CD4-positive, alpha-beta T cell treated with Interleukin-15 for 1 hour (primary cell): Measurements from ENCODE around the gene MLLT6.

Experiments
- DNase-seq: peaks from one replicate; pipeline ENCODE4 v3.0.0-alpha.2; 2020

MLLT6 gene

DNA sequence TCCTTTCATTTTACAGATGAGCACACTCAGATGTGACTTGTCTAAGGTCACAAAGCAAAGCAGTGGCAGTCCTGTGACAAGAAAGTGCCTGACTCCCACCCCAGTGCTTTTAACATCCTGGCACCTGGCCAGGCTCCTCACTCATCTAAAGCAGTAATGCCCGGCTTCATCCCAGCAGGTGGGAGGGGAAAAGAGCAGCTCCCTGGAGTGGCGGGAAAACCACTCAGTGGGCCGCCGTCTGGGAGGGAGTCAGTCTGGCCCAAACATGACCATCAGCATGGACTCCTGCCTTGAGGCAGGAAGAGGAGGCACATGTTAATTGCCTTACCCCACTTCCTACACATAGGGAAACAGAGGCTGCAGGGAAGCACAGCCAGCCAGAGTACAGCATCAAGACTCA is 40.5 kb downstream of the MLLT6 start:
- no peak for DNase-seq

DNA sequence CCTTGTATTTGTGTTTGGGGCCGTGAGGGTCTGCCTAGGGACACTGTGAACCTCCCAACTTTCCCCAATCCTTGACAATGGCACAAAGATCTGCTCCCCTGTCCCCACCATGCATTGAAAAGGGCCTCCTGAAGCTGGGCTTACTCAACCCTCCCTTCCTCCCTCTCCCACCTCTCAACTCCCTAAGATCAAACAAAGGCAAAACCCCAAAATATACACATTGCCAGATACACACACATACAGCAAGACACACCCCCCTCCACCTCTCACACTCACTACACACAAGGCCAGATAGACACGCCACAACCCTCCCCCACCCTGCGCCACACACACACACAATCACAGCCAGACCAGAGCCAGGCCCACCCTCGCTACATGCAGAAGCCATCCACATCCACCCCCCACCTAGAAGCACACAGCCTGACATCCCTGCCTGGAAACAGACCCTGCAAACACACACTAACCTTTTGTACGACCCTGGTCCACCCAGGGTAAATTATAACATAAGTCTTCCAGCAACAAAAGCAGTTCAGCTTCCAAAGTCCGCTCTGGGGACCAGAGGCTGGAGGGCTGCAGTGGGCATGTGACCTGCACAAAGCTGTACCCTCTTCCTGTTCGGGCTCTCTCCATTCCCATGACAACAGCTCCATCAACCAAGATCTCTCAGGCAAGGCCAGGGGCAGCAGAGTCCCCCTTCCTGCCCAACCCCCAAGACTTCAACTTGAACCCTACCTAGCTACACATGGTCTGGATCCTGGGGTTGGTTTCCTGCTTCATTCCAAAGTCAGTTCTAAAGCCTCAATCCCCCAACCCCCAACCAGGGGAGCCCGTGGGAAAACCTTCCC is 41.2 kb downstream of the MLLT6 start:
- DNase-seq: no peak

DNA sequence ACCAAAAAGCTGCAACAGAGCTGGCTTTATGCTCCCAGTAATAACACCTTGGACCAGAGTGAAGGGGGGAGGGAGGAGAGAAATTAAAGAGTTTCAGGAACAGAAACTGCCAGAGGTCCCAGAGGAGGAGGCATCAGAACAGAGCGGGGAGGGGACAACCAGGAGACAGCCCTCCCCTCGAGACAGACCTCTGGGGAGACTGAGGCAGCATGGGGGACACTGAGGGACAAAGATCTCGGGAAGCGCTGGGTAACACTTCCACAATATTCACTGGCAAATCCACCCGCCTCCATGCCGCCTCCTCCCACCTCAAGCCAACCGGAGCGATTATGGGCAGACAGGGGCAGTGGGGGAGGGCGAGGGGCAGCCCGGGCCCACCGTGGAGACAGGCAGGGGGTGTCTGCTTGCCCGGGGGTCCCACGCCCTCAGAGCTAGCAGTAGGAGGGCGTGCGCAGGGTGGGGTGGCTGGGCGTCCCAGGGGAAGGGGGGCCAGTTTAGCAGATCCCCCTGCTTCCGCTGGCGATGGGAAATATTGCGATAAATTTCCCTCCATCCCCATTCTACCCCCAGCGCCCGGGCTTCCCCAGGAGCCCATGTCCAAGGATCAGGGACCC is 41.9 kb downstream of the MLLT6 start:
- no peak for DNase-seq

DNA sequence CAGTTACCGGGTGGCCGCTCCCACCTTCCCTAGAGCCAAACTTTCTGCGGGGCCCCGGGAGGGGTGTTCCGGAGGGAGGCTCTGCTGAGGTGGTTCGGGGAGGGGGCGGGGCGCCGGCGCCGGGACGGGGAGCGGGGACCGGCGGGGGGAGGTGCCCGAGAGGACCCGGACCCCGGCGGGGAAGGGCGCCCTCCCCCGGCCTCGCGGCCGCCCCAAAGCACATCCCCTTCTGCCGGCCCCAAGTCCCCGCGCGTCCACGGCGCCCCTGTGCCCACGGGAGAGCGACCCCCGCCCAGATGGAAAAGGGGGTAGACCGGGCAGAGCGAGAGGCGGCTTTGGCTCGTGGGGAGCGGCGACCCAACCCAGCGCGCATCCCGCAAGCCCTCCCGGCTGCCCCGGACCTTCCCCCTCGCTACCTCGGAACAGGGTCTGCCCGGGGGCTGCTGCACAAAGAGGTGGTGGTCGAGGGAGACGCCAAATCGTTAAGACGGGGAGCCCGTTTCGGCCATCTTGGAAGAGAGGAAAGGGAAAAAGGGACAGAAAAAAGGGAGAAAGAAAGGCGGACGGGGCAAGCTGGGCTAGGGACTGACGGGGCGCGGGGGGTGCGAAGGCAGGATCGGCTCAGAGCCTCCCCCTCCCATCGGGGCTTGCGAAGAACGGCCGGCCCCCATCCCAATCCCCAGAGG is 42.5 kb downstream of the MLLT6 start:
- DNase-seq: no peak

DNA sequence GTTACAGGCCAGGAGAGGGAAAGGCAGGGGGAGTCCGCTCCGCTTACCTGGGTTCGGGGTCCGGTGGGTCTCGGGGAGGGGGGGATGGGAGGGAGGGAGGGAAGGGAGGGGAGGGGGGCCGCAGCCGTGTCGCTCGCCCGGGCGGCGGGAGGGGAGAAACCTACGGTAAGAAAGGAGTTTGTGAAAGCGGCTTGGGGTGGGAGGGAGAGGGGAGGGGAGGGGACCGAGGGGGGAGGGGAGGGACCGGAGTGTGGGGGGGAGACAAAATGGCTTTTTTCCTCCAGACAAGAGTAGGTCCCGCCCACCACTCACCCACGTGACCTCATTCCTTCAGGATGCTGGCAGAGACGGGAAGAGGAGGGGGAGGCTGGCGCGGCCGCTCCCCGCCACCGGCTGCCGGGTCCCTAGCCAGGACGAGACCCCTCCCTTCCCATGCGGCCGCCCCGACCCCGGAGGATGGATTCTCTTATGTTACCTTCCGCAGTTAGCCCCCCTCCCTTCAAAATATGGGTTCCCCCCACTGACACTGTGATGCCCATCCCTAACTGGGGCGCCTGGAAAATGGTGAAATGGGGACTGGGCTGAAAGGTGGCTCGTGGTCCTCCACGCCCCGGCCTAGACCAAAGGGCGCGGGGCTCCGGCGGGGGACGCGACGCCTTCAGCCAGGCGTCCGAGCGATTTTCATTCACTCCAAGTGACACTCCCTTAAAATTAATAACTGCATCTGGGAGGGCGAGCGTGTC is 43.2 kb downstream of the MLLT6 start, which contains the start of gene PCGF2:
TSS of gene PCGF2 (minus strand) at position 188 of the 743 bp plus-strand sequence. CDS start 7,934 bp downstream, outside the sequence.
- no peak for DNase-seq

DNA sequence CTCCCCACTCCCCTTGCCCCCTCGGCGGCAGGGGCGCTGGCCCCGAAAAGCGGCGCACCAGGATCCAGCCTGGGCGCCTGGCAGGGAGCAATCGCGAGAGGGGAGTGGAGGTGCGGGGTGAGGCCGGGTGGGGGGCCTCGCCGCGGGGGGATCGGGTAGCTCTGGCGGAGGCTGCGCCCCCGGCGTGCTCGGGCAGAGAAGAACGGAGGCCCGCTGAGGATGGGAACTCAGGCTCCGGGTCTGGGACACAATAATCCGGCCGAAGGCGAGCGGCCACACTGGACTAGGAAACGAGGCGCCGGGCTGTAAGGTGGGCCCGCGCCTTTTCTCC is 43.8 kb downstream of the MLLT6 start:
- DNase-seq: no peak

DNA sequence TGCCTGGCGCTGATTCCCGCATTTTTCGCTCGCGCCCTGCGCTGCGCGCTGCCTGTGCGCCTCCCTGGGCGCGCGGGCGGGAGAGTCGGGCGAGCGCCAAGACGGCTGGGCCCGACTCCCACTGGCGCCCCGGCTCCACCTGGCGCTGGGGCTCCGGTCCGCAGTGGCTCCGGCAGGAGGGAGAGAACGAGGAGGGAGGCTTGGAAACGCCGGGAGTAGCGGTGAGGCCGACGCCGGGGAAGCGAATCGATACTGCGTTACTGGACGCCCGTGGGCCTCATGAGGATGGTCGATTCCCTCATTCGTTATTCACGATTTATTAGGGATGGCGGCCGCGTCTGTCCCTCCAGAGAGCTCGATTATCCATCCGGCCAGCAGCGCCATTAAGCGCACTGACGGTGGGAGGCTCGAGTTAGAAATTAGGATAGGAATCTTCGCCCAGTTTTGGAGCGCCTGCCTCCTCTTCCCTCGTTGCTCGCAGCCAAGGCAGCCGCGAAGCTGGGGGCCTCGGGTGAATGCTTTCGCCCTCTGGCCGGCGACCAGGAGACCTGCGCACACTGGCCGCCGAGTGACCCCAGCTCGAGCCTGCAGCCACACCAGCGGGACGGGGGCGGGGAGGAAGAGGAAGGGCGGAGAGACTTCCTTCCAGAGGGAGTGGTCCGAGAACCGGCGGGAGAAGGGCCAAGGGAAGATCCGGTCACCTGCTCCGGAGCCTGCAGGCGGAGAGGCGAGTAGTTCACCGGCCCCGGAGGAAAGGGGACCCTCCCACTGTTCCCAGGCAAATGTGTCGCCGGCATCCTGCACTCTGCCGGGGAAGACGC is 44.4 kb downstream of the MLLT6 start:
- DNase-seq: no peak

DNA sequence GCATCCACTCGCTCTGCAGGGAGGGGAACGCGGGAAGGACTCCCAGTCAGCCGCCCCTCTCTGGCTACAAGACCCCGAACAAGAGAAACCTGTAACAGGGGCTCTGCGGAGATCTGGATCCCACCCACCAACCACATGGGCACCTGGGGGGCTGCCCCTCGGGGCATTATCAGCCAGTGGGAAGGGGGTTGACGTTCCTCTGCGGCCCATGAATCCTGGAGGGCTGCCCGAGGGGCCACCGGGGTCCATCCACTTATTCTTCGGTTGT is 44.9 kb downstream of the MLLT6 start:
- no peak for DNase-seq

DNA sequence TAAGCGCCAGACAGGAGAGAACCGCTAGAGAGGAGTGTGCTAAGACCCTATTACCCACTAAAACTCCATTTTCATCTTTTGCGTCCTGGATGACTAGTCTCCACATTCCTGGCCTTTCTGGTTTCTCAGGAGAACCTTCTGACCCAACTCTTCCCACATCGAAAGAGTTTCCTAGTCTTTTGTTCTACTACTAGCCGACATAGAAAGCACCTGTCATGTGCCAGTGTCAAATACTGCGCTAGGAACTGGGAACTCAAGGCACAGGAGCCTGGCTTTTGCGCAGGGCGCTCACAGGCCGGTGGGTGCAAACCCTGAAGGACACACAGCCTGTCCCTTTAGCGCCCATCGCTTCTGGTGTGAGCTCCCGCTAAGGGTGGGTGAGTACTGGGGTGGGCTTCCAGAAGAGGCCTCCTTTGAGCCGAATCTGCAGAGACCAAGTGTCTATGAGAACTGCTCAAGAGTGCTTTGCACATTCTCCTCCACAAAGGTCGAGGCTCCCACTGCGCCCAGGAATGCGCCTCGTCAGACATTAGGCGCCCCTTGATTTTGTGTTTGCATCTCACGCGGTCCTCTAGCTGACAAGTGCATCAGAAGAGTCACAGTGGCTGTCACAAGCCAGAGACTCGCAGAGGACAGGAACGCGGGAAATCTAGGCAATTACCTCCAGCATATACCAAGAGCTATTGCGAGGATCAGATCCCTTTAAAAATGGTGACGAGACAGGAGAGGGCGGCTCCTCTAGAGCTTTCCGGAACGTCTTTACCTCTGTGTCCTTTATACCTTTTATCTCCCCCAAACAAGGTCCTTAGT is 45.4 kb downstream of the MLLT6 start:
- DNase-seq: no peak

DNA sequence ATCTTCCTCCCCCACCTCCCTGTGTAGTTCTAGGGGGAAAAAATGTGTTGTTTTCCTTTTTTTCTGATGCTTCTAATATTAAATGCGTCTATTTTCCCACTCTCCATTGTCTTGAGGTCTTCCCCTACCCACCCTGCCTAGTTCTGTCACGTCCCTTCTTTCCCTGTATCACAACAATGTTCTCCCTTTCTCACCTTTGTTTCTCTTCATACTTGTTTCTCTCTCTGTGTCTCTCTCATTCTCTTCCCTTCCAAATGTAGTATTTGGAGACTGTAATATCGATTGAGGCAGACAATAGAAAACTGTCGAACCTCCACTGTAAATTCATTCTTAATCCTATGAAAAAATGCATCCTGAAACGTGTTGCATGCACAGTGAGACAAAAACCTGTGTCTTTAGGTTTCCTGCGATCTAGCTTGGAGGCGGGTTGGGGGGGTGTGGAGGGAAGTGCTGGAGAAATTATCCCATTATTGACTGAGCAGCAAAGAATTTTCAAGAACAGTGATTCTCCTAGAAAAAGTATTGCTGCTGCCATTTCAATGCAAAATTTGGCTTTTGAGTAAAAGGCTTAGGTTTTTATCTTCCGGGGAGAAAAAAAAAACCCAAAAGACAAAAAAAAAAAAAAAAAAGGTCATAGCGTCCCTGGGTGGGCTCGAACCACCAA is 46.2 kb downstream of the MLLT6 start:
- no peak for DNase-seq

DNA sequence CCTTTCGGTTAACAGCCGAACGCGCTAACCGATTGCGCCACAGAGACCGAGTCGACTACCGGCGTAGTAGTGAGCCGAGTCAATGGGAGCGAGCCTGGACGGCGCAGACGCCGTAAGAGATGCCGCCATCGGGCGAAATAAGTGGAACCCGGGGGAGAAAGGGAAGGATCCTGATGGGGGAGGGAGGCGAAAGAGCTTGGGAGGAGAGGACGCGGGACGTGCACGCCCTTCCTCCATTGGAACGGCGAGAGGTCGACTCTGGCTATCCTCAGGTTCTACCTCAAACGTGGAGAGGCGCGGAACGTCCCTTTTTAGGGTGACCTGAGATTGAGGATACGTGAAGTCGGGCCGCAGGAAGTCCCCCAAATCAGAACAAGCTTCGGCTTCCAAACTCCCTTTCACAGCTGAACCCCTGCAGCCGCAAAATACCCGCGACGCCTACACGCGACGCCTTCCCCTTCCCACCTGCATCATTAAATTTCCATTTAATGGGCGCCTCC is 46.8 kb downstream of the MLLT6 start:
- peak; percentile 83 for DNase-seq

DNA sequence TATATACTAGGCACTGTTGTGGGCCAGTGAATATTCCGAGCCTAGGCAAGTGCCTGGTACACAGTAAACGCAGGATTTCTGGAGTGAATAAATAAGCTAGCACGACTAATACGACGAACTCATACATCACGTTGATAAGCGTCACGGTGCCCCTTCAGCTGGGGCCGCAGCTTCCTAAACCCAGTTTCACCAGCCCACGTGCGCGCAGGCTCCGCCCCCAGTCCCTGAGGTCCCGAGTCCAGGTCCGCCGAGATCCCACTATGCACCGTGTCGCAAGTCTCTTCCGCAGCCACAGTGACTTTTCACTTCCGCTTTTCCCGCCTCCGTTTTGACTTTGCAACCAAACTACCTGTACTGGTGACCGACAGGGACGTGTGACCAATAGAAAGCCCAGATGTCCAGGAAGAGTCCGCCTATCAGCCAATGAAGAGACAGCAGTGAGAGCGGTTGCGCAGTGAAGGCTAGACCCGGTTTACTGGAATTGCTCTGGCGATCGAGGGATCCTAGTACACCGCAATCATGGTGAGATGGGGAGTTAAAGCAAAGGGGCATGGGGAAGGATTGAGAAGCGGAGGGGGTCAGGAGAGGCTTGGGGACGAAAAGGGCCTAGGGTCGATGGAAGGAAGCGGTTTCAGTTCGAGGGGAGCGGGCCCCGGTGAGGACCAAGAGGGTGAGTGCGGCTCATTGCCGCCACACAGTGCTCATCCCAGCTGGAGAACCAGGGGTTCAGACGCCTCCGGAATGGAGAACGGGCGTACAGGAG is 47.4 kb downstream of the MLLT6 start, which contains the start of gene PSMB3:
TSS of gene PSMB3 (plus strand) at position 434 of the 763 bp plus-strand sequence. CDS start at position 520, 86 bp downstream.
- peak; percentile 99 for DNase-seq

DNA sequence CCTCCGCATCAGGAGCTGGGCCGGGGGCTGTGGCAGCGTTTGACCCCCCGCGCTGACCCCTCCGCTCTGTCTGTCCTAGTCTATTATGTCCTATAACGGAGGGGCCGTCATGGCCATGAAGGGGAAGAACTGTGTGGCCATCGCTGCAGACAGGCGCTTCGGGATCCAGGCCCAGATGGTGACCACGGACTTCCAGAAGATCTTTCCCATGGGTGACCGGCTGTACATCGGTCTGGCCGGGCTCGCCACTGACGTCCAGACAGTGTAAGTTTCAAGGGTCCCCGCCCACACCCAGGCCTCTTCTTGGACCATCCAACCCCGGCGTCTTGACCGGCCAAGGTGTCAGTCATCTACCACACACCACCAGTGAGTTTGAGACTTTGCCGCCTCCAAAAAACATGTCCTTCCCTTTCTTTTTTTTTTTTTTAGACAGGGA is 48.0 kb downstream of the MLLT6 start:
- no peak for DNase-seq

DNA sequence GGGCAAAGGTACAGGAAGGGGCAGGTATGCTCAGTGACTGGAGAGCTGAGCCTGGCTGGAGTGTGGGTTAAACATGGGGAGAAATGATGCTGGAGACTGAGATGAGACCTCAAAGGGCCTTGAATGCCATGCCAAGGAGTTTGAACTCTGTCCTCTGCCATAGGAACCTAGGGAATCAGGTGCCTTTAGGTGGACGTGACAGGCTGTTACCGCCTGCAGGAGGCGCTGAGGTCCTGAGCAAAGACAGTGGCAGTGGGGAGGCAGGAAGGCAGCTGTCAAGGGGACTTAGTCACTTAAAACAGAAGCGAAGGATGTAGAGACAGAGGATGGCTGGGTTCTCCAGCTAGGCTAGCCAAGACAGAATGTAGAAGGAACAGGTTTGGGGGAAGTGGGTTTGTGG is 56.5 kb downstream of the MLLT6 start:
- peak; percentile 23 for DNase-seq

DNA sequence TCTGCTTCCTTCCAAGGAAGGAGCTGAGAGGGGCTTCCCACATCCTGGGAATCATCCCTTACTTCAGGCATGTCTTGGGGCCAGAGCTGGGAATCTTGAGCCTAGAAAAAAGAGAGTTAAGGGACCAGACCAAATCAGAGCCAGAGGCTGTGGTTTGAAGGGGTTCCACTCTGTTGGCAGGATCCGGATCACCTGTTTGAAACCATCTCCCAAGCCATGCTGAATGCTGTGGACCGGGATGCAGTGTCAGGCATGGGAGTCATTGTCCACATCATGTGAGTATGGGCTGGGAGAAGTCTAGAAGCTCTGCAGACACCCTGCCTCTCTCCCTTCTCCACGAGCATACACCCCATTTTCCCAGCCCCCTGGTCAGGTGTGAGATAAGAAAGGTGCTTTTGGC is 57.2 kb downstream of the MLLT6 start:
- DNase-seq: no peak

DNA sequence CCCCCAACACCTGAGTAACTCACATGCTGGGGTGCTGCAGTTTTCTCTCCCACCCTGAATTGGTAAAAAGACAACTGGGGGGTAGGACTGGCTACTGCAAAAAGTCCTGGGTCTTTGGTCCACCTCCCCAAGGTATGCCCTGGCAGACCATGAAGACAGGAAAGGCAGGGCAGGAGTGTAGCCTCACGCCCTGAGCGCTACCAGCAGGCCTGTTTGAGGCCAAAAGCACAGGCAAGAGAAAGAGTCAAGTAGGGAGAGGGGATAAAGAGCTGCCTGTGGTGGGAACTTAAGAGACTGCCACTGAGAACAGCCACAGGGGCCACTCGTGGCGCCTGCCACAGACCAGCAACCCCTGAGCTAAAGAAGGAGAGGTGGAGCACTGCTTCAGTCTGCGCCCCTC is 61.3 kb downstream of the MLLT6 start:
- no peak for DNase-seq

DNA sequence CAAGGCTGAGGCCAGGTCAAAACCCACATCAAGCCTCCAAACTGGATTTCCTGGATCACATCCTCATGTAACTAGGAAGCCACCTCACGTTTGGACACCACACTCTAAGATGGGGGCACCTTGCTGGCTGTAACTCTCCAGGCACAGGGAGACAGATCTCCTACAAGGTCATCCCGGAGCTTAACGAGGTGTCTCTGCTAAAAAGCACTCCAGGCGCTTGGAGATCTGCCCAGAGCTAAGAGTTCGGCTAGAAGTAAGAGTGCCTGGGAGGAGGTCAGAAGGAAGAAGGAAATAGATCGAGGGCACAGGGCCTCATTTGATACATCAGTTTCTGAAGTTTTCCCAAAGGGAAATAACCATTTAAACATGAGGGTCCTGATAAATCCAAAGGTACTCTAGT is 63.3 kb downstream of the MLLT6 start:
- DNase-seq: no peak

DNA sequence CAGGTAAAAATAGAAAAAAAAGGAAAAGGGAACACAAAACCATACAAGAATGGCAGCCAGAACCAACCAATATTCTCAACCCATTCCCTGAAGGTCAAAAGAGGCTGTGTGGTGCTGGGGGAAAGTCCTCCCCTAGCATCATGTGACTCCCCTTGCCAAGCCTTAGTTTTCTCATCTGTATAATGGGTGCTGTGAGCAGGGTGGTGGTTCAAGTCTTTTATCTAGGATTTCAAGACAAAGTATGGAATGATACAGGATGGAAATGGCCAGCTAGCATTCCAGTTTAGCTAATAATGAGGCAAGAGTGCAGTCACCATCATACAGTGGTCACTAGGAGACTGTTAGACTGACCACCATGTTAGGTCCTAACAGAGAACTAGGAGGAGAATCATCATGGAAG is 68.2 kb downstream of the MLLT6 start:
- no peak for DNase-seq

DNA sequence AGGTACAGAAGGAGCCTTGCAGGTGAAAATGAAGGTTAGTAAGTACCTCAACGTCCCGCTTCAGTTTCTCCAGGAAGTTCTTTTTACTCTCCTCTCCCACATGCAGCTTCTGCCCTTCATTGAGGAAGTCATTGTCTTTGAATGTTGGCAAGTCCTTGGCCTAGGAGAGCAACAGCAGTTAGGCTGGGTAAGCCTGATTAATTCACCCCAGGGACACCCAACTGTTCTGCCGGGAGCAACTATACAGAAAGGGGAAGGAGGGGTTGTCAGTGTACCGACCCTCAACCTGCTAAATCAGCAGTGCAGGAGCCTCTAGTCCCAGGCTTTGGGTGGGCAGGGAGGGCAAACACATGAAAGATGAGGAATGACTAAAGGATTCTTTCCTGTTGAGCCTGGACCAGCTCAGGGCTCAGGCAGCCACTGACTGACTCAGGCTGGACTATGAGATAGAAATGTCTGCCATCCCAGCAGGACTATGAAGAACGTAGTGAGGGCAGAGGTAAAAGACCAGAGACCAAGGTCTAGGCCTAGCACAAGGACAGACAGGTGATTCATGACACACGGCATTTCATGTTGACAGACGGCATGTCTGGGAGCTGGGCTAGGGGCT is 72.7 kb downstream of the MLLT6 start:
- DNase-seq: no peak
